GM19468 (cell line): ENCODE results near the gene OR7G1.
"Not testable (repeated sequence)": the region's sequence is repeated elsewhere in the genome, so short reads cannot be mapped to it uniquely, and the experiment has no call there.

Experiments used
- ATAC-seq: cut with Tn5 transposase; IDR thresholded peaks from one replicate; pipeline ENCODE4 v1.9.1; 2021; ENCODE audit warnings: mild to moderate bottlenecking, moderate library complexity, moderate number of reproducible peaks; ENCODE audit not compliant: unreplicated experiment; ENCODE audit errors: extremely low read depth

The OR7G1 gene

GRCh38 chr19:9086761-9087160 lies 28.8 kb downstream of the OR7G1 start, which contains the start of gene OR1M1:
OR1M1 (plus strand) TSS chr19:9087061; CDS start chr19:9093245, 6,184 bp downstream.
- ATAC-seq: no peak

- no peak for ATAC-seq
Observed at GRCh38 chr19:9078651-9079050, 36.9 kb downstream of the OR7G1 start.

- ATAC-seq: no peak
Observed at GRCh38 chr19:9076901-9077300, 38.7 kb downstream of the OR7G1 start.

GRCh38 chr19:9075064-9075949 lies 40.3 kb downstream of the OR7G1 start:
- no peak for ATAC-seq

- ATAC-seq: no peak
Observed at GRCh38 chr19:9073806-9074205, 41.8 kb downstream of the OR7G1 start.

GRCh38 chr19:9071720-9072119 lies 43.8 kb downstream of the OR7G1 start:
- not testable (repeated sequence) for ATAC-seq

GRCh38 chr19:9070066-9070465 lies 45.5 kb downstream of the OR7G1 start:
- no peak for ATAC-seq

- no peak for ATAC-seq
Observed at GRCh38 chr19:9065457-9066014, 50.0 kb downstream of the OR7G1 start.
